Nephron (organoid): ENCODE data around the gene TNFAIP2.
A peak's percentile ranks its signal among the peaks of the same experiment; 100 is the strongest.

ENCODE experiments used
- H3K27ac Mint-ChIP-seq, 3 experiments: 2 replicates each; pipeline ENCODE4 v1.8.0; 2020; ENCODE audit warnings: mixed read lengths in 3 of 3, mild to moderate bottlenecking in 2 of 3, moderate library complexity in 1 of 3
- H3K27me3 Mint-ChIP-seq: 2 replicates; pipeline ENCODE4 v1.8.0; 2021; ENCODE audit warnings: low read depth, mild to moderate bottlenecking, moderate library complexity, mixed read lengths
- H3K36me3 Mint-ChIP-seq: 2 replicates; pipeline ENCODE4 v1.8.0; 2020; ENCODE audit warnings: low read depth, mixed read lengths
- H3K4me1 Mint-ChIP-seq: 2 replicates; pipeline ENCODE4 v1.8.0; 2020; ENCODE audit warnings: mixed read lengths
- H3K4me3 Mint-ChIP-seq, 3 experiments: 2 replicates each; pipeline ENCODE4 v1.8.0; 2020; ENCODE audit warnings: mild to moderate bottlenecking in 3 of 3, mixed read lengths in 3 of 3, moderate library complexity in 2 of 3
- H3K9me3 Mint-ChIP-seq: 2 replicates; pipeline ENCODE4 v1.8.0; 2020; ENCODE audit warnings: mixed read lengths
- CTCF ChIP-seq, 3 experiments: fragments of 200-600 bp; sonication (generic); IDR thresholded peaks; one replicate each; pipeline ENCODE4 v1.5.0; 2021; ENCODE audit warnings: antibody characterized with exemption in 3 of 3; ENCODE audit not compliant: unreplicated experiment in 3 of 3

The TNFAIP2 gene

GRCh38 chr14:103128631-103129300 lies 5.5 kb downstream of the TNFAIP2 start:
- Mint-ChIP-seq H3K4me3 (peak overlapping the region in 2 of 3 experiments; percentile 7 to 11), H3K4me1 (peaks cover 44% of the 10 kb centered on the region), H3K9me3 (no peaks in the 10 kb centered on the region), H3K27me3 (peaks cover 26% of the 10 kb centered on the region), H3K27ac (peak overlapping the region in 2 of 3 experiments; percentile 14 to 45), H3K36me3 (peaks cover 4% of the 10 kb centered on the region)
- no peak for TF ChIP-seq CTCF (IDR thresholded peaks at IDR 0.05; ENCODE audit: unreplicated experiment in 3 of 3)

GRCh38 chr14:103129301-103130016 lies 6.2 kb downstream of the TNFAIP2 start:
- peak overlapping the region in 2 of 3 experiments; percentile 7 to 11 for H3K4me3 Mint-ChIP-seq
- peak overlapping the region in 2 of 3 experiments; percentile 2 to 45 for H3K27ac Mint-ChIP-seq
- H3K9me3 Mint-ChIP-seq: no peaks in the 10 kb centered on the region
- H3K27me3 Mint-ChIP-seq: peaks cover 31% of the 10 kb centered on the region
- peaks cover 39% of the 10 kb centered on the region for H3K4me1 Mint-ChIP-seq
- H3K36me3 Mint-ChIP-seq: peaks cover 9% of the 10 kb centered on the region
- no peak for TF ChIP-seq CTCF (IDR thresholded peaks at IDR 0.05; ENCODE audit: unreplicated experiment in 3 of 3)

GRCh38 chr14:103130017-103130764 lies 6.9 kb downstream of the TNFAIP2 start:
- Mint-ChIP-seq H3K4me3 (peak overlapping the region in 2 of 3 experiments; percentile 10 to 41), H3K4me1 (peaks cover 39% of the 10 kb centered on the region), H3K27me3 (peaks cover 28% of the 10 kb centered on the region), H3K36me3 (peaks cover 13% of the 10 kb centered on the region), H3K27ac (peak overlapping the region in 2 of 3 experiments; percentile 40 to 90), H3K9me3 (no peaks in the 10 kb centered on the region)
- no peak for TF ChIP-seq CTCF (IDR thresholded peaks at IDR 0.05; ENCODE audit: unreplicated experiment in 3 of 3)

GRCh38 chr14:103130965-103131364 lies 7.7 kb downstream of the TNFAIP2 start:
- peaks cover 21% of the 10 kb centered on the region for H3K27me3 Mint-ChIP-seq
- peak overlapping the region; percentile 36 to 59 (median 41) for H3K4me3 Mint-ChIP-seq
- peak overlapping the region; percentile 90 to 93 (median 93) for H3K27ac Mint-ChIP-seq
- no peak for TF ChIP-seq CTCF (IDR thresholded peaks at IDR 0.05; ENCODE audit: unreplicated experiment in 3 of 3)
- peaks cover 36% of the 10 kb centered on the region for H3K4me1 Mint-ChIP-seq
- H3K36me3 Mint-ChIP-seq: peaks cover 13% of the 10 kb centered on the region
- H3K9me3 Mint-ChIP-seq: no peaks in the 10 kb centered on the region

GRCh38 chr14:103131580-103131979 lies 8.3 kb downstream of the TNFAIP2 start:
- Mint-ChIP-seq H3K4me1 (peaks cover 31% of the 10 kb centered on the region), H3K27ac (peak overlapping the region; percentile 90 to 93 (median 93)), H3K9me3 (no peaks in the 10 kb centered on the region), H3K4me3 (no peak overlapping the region), H3K36me3 (peaks cover 13% of the 10 kb centered on the region), H3K27me3 (peaks cover 18% of the 10 kb centered on the region)
- no peak for TF ChIP-seq CTCF (IDR thresholded peaks at IDR 0.05; ENCODE audit: unreplicated experiment in 3 of 3)
